HG02852 (cell line): ENCODE data around the gene FAM174B.

Experiments used
- ATAC-seq: cut with Tn5 transposase; IDR thresholded peaks from one replicate; pipeline ENCODE4 v1.9.1; 2021; ENCODE audit warnings: mild to moderate bottlenecking, moderate library complexity; ENCODE audit not compliant: unreplicated experiment

Gene FAM174B

GRCh38 chr15:92655178-92655995, at the start of gene FAM174B:
Gene FAM174B, minus strand, starts transcription at chr15:92655775.
- ATAC-seq, result peak; percentile 53

GRCh38 chr15:92696096-92696495, 40.5 kb upstream of the FAM174B start:
- ATAC-seq, result no peak

GRCh38 chr15:92693691-92694331, 38.2 kb upstream of the FAM174B start:
- no peak for ATAC-seq

- ATAC-seq, result no peak
Observed at GRCh38 chr15:92690395-92690794, 34.8 kb upstream of the FAM174B start.

- no peak for ATAC-seq
Observed at GRCh38 chr15:92687746-92688145, 32.2 kb upstream of the FAM174B start.

- ATAC-seq, result no peak
Observed at GRCh38 chr15:92687195-92687602, 31.6 kb upstream of the FAM174B start.

- no peak for ATAC-seq
Observed at GRCh38 chr15:92683511-92683834, 27.9 kb upstream of the FAM174B start.

- ATAC-seq, result no peak
Observed at GRCh38 chr15:92682741-92683510, 27.4 kb upstream of the FAM174B start.

GRCh38 chr15:92681141-92681631, 25.6 kb upstream of the FAM174B start:
- ATAC-seq, result no peak

- no peak for ATAC-seq
Observed at GRCh38 chr15:92677999-92678398, 22.4 kb upstream of the FAM174B start.

- ATAC-seq, result no peak
Observed at GRCh38 chr15:92676561-92676960, 21.0 kb upstream of the FAM174B start.

GRCh38 chr15:92675485-92675884, 19.9 kb upstream of the FAM174B start:
- ATAC-seq, result no peak

- no peak for ATAC-seq
Observed at GRCh38 chr15:92674347-92674746, 18.8 kb upstream of the FAM174B start.

- ATAC-seq, result no peak
Observed at GRCh38 chr15:92672102-92672501, 16.5 kb upstream of the FAM174B start.

GRCh38 chr15:92671406-92671805, 15.8 kb upstream of the FAM174B start:
- no peak for ATAC-seq

GRCh38 chr15:92670621-92671020, 15.0 kb upstream of the FAM174B start:
- no peak for ATAC-seq

GRCh38 chr15:92669432-92669831, 13.9 kb upstream of the FAM174B start:
- no peak for ATAC-seq

- no peak for ATAC-seq
Observed at GRCh38 chr15:92668620-92669019, 13.0 kb upstream of the FAM174B start.

- no peak for ATAC-seq
Observed at GRCh38 chr15:92667970-92668485, 12.5 kb upstream of the FAM174B start.

- no peak for ATAC-seq
Observed at GRCh38 chr15:92667287-92667904, 11.8 kb upstream of the FAM174B start.

GRCh38 chr15:92666780-92667179, 11.2 kb upstream of the FAM174B start:
- no peak for ATAC-seq
